GM13976 (cell line): ENCODE measurements around the gene CBLL1.

Experiments
- DNase-seq: peaks from one replicate; pipeline ENCODE4 v3.0.0; 2012; ENCODE audit warnings: low spot score
- CTCF ChIP-seq: IDR thresholded peaks from 2 replicates; pipeline ENCODE4 v1.5.1; 2012; ENCODE audit warnings: borderline replicate concordance, mild to moderate bottlenecking; ENCODE audit not compliant: insufficient read depth; ENCODE audit errors: extremely low read depth, missing control alignments, control extremely low read depth
- in situ Hi-C: fragments of 300-500 bp; cut with MboI; formaldehyde crosslinking; loops from one replicate; pipeline ENCODE4 v1.12.0; 2022; ENCODE audit warnings: low sequenced_read_pairs, mixed read lengths, inconsistent platforms; ENCODE audit not compliant: unreplicated experiment

The CBLL1 gene

GRCh38 chr7:107799647-107800264, 55.8 kb downstream of the CBLL1 start:
- no peak for TF ChIP-seq CTCF
- no peak for DNase-seq
- in situ Hi-C loops: no loop called here

GRCh38 chr7:107803009-107803610, 59.2 kb downstream of the CBLL1 start, which contains the start of gene SLC26A3:
TSS of gene SLC26A3 (minus strand) at chr7:107803223. CDS start at chr7:107794509, 8,714 bp downstream.
- DNase-seq: no peak
- in situ Hi-C loops: no loop called here
- TF ChIP-seq CTCF: no peak

GRCh38 chr7:107809179-107809578, 65.2 kb downstream of the CBLL1 start:
- in situ Hi-C loops: no loop called here
- DNase-seq: no peak
- TF ChIP-seq CTCF: no peak

GRCh38 chr7:107810626-107811025, 66.7 kb downstream of the CBLL1 start:
- no peak for TF ChIP-seq CTCF
- no peak for DNase-seq
- in situ Hi-C loops: no loop called here
